Occipital lobe (tissue), 3 donors: ENCODE measurements around the gene NFIC. TPM values are rescaled to one million over a fixed set of nuclear protein-coding genes. Genes with fewer than 3 reads are reported as not detected.
"Not testable (repeated sequence)": the region's sequence is repeated elsewhere in the genome, so short reads cannot be mapped to it uniquely, and the experiment has no call there.

Experiments used
- DNase-seq: peaks from one replicate; lab custom pipeline; 2025; lab: John Stamatoyannopoulos, UW
- small RNA-seq: library from RNA; depleted of rRNA; stranded (forward); fragments of <200 nt; gene quantifications from one replicate; pipeline ENCODE3, GENCODE V24; 2014
- total RNA-seq: library from RNA; depleted of rRNA; stranded (reverse); fragments of >200 nt; gene quantifications from one replicate; pipeline ENCODE4 v1.2.3, GENCODE V29; 2014

The NFIC gene
- total RNA-seq, 1 donor from 2014 or later, result 6.6 TPM

DNA sequence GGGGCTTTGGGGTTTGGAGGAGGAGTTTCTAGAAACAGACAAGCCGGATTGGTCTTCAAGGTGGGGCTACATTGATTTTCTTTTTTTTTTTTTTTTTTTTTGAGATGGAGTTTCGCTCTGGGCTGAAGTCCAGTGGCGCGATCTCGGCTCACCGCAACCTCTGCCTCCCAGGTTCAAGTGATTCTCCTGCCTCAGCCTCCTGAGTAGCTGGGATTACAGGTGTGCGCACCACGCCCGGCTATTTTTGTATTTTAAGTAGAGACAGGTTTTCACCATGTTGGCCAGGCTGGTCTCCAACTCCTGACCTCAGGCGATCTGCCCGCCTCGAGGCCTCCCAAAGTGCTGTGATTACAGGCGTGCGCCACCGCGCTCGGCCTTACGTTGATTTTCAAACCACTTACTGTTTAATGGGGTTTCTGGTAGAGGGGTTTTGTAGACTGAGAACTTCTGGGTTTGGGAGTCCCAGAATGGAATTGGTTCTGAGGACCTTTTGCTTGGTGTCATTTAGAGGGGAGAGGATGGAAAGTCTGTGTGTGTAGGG is 141.8 kb downstream of the NFIC start:
- DNase-seq, result not testable (repeated sequence)

- no peak for DNase-seq
Observed at GRCh38 chr19:3508771-3509535, 142.6 kb downstream of the NFIC start.

GRCh38 chr19:3509566-3509989 is 143.2 kb downstream of the NFIC start:
- DNase-seq, result no peak

- no peak for DNase-seq
Observed at GRCh38 chr19:3510727-3511126, 144.3 kb downstream of the NFIC start.

- no peak for DNase-seq
Observed at GRCh38 chr19:3511506-3512251, 145.3 kb downstream of the NFIC start.

DNA sequence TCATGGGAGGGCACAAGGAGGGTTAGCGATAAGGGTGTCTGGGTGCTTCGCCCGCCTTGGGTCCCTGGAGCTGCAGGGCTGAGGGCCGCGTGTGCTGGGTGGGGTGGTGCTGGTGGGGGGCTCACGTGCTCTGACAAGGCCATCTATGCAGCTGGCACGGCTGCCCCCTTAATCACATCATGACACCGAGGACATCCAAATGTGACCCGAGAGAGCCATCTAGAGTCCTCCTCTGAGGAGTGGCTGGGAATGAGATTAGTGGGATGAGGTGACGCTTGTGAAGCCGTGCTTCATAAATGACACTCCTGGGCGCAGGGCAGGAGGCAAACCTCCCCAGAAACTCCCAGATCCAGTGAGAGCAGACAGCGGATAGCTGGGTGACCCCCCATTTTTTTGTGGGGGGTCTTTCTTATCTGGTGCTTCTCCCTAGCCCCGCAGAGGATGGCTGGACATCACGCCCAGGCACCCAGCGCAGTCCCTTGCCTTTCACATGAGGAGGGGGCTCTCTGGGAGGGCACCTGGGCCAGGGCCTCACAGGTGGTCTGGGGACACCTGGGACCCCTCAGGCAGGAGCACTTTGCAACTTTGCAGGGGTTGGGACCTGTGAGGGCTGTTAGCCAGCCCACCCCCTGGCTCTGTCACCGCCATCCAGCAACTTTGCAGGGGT is 146.3 kb downstream of the NFIC start:
- DNase-seq, result no peak

GRCh38 chr19:3513229-3514140 is 147.1 kb downstream of the NFIC start:
- DNase-seq, result no peak

GRCh38 chr19:3514930-3515329 is 148.5 kb downstream of the NFIC start:
- no peak for DNase-seq

GRCh38 chr19:3515891-3516422 is 149.6 kb downstream of the NFIC start:
- DNase-seq, result no peak

- DNase-seq, result no peak
Observed at GRCh38 chr19:3516675-3517207, 150.4 kb downstream of the NFIC start.

DNA sequence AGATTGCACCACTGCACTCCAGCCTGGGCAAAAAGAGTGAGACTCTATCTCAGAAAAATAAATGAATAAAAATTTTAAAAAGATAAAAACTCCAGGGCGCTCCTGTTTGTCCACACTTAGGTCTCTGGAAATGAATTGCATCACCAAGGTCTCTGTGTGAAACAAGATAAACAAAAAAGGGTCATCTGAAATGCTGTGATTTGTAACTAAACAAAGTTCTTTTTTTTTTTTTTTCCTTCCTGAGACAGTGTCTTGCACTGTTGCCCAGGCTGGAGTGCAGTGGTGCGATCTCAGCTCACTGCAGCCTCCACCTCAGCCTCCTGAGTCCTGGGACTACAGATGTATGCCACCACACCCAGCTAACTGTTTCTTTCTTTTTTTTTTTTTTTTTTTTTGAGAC is 151.3 kb downstream of the NFIC start:
- no peak for DNase-seq

GRCh38 chr19:3518255-3518654 is 151.9 kb downstream of the NFIC start:
- DNase-seq, result no peak

- no peak for DNase-seq
Observed at GRCh38 chr19:3518659-3519058, 152.3 kb downstream of the NFIC start.

Small RNA genes within 50 kb of the gene (small RNA-seq; reads per million reads assigned to genes)
- not detected for gene AC005514.1

Other genes starting within 250 kb of the NFIC start
- gene GNA15, start 230.6 kb upstream of the NFIC start, total RNA-seq, result 1.9 TPM
- 0.16 TPM for gene S1PR4, start 187.8 kb upstream of the NFIC start, total RNA-seq
- 11.9 TPM for gene NCLN, start 180.7 kb upstream of the NFIC start, total RNA-seq
- gene CELF5, start 141.9 kb upstream of the NFIC start, total RNA-seq, result 51.6 TPM
- gene SMIM24, start 113.9 kb downstream of the NFIC start, total RNA-seq, result not detected
- gene SMIM44, start 116.9 kb downstream of the NFIC start, total RNA-seq, result not detected
- 10.6 TPM for gene DOHH, start 134.1 kb downstream of the NFIC start, total RNA-seq
- 42.0 TPM for gene FZR1, start 139.7 kb downstream of the NFIC start, total RNA-seq
- not detected for gene TEKTIP1, start 172.6 kb downstream of the NFIC start, total RNA-seq
- 32.9 TPM for gene MFSD12, start 191.0 kb downstream of the NFIC start, total RNA-seq
- gene HMG20B, start 206.4 kb downstream of the NFIC start, total RNA-seq, result 9.4 TPM
- gene GIPC3, start 218.9 kb downstream of the NFIC start, total RNA-seq, result not detected
- 0.78 TPM for gene TBXA2R, start 240.3 kb downstream of the NFIC start, total RNA-seq